Mesothelial cell of epicardium (in vitro differentiated cells): ENCODE results near the gene TBP. TPM values are rescaled to one million over a fixed set of nuclear protein-coding genes. Genes with fewer than 3 reads are reported as not detected.

Source experiments
- DNase-seq, 2 experiments: peaks; one replicate each; pipeline ENCODE4 v3.0.0; 2021; ENCODE audit warnings: low spot score in 2 of 2; ENCODE audit not compliant: unreplicated experiment in 2 of 2
- H3K27ac Mint-ChIP-seq: 2 replicates; pipeline ENCODE4 v1.8.0; 2021; ENCODE audit warnings: mixed read lengths
- H3K27me3 Mint-ChIP-seq: 2 replicates; pipeline ENCODE4 v1.8.0; 2021; ENCODE audit warnings: low read depth, mixed read lengths
- H3K36me3 Mint-ChIP-seq: 2 replicates; pipeline ENCODE4 v1.8.0; 2021; ENCODE audit warnings: mixed read lengths
- H3K4me1 Mint-ChIP-seq: 2 replicates; pipeline ENCODE4 v1.8.0; 2021; ENCODE audit warnings: mixed read lengths
- H3K4me3 Mint-ChIP-seq: 2 replicates; pipeline ENCODE4 v1.8.0; 2021; ENCODE audit warnings: mild to moderate bottlenecking, moderate library complexity, mixed read lengths
- H3K9me3 Mint-ChIP-seq: 2 replicates; pipeline ENCODE4 v1.8.0; 2021; ENCODE audit warnings: mixed read lengths
- total RNA-seq: library from RNA; stranded (reverse); gene quantifications from 3 replicates; pipeline ENCODE4 v1.2.1, GENCODE V29; 2021
- TF ChIP-seq, protein P1 (sequence below): fragments of 200-600 bp; sonication (generic); IDR thresholded peaks from one replicate; pipeline ENCODE4 v1.5.0; 2021; ENCODE audit warnings: antibody characterized with exemption; ENCODE audit not compliant: unreplicated experiment

TBP gene
- total RNA-seq, 1 donor from 2014 or later: 23.5 TPM

DNA sequence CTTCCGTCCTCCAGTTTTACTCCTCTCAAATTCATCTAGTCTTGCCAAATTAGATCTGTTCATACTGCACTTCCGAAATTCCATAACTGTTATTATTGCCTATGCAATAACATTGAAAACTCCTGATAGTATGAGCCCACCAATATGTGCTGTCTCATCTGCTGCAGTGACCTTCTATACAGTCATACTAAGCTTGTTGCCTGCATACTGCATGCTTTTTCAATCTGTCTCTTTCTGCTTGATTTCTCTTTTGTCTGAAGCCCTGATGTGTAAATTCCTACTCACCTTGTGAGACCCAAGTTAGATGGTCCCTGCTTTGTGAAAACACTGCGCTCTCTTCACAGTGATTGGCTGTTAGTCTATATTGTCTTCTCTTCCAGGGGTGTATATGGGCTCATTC, 1.1 kb downstream of the TBP start:
- Mint-ChIP-seq H3K27me3 (no peaks in the 10 kb centered on the region), H3K4me3 (no peak overlapping the region), H3K36me3 (peaks cover 9% of the 10 kb centered on the region), H3K27ac (no peak overlapping the region), H3K4me1 (peaks cover 8% of the 10 kb centered on the region), H3K9me3 (no peaks in the 10 kb centered on the region)
- DNase-seq: no peak
- TF ChIP-seq, protein P1, sequence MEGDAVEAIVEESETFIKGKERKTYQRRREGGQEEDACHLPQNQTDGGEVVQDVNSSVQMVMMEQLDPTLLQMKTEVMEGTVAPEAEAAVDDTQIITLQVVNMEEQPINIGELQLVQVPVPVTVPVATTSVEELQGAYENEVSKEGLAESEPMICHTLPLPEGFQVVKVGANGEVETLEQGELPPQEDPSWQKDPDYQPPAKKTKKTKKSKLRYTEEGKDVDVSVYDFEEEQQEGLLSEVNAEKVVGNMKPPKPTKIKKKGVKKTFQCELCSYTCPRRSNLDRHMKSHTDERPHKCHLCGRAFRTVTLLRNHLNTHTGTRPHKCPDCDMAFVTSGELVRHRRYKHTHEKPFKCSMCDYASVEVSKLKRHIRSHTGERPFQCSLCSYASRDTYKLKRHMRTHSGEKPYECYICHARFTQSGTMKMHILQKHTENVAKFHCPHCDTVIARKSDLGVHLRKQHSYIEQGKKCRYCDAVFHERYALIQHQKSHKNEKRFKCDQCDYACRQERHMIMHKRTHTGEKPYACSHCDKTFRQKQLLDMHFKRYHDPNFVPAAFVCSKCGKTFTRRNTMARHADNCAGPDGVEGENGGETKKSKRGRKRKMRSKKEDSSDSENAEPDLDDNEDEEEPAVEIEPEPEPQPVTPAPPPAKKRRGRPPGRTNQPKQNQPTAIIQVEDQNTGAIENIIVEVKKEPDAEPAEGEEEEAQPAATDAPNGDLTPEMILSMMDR: no peak

DNA sequence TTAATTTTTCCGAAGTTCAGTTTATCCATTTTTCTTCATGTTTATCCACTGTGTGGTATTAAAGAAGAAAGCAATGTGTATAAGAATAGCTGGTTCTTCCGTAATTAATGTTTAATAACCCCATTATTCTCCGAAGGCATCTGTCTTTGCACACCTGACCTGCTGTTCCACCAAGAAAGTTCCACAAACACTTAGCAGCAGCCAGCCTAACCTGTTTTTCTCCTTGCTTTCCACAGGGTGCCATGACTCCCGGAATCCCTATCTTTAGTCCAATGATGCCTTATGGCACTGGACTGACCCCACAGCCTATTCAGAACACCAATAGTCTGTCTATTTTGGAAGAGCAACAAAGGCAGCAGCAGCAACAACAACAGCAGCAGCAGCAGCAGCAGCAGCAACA, 7.4 kb downstream of the TBP start:
- H3K36me3 Mint-ChIP-seq: peaks cover 28% of the 10 kb centered on the region
- TF ChIP-seq, protein P1: no peak
- H3K27ac Mint-ChIP-seq: no peak overlapping the region
- DNase-seq: no peak
- no peaks in the 10 kb centered on the region for H3K9me3 Mint-ChIP-seq
- H3K27me3 Mint-ChIP-seq: no peaks in the 10 kb centered on the region
- no peaks in the 10 kb centered on the region for H3K4me1 Mint-ChIP-seq
- H3K4me3 Mint-ChIP-seq: no peak overlapping the region

DNA sequence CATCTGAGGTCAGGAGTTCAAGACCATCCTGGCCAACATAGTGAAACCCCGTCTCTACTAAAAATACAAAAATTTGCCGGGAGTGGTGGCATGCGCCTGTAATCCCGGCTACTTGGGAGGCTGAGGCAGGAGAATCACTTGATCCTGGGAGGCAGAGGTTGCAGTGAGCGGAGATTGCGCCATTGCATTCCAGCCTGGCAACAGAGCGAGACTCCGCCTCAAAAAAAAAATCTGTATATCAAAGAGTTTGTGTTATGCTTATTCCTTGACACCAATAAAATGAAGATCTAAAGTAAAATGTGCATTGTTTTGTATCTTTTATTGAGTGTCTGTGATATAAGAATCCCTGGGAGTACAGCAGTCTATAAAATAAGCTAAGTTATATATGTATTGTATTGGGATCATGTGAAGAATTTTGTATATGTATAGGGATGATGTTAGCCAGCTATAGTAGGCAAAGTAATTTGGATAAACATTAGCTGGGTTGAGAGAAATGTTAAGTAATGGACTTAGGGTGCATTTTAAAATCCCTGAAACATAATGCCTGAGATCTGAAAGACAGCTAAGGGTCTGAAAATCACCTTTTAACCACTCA, 10.9 kb downstream of the TBP start:
- Mint-ChIP-seq H3K36me3 (peaks cover 31% of the 10 kb centered on the region), H3K4me3 (no peak overlapping the region), H3K9me3 (no peaks in the 10 kb centered on the region), H3K27ac (no peak overlapping the region), H3K4me1 (no peaks in the 10 kb centered on the region), H3K27me3 (no peaks in the 10 kb centered on the region)
- DNase-seq: no peak
- TF ChIP-seq, protein P1: no peak

DNA sequence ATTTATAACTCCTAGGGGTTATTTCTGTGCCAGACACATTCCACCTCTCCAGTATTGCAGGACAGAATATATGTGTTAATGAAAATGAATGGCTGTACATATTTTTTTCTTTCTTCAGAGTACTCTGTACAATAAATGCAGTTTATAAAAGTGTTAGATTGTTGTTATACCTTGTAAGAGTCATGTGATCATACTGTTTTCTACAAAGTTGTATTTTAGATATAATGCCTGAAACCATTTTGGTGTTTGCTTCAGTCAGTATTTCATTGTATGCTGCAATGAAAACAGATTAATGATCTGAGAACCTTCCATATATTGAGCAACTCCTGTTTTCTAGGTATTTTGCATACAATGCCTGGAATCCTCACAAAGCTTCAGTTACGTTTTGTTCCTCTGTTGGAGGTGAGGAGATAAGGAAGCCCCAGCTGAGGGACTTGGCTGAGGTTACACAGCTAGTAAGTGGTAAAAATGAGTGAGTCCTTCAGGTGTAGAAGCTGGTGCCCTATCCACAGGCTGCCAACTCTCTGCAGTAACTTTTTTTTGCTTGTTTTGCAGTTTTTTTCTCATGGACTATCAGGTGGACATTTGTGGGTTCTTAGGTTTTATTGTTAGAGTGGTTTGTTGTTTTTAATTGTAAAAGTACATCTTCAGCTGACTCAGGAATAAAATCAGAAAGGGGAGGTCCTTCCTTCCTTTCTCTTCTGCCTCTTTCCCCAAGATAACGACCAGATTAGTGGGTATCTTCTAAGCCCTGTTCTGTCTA, 18.7 kb downstream of the TBP start:
- no peak overlapping the region for H3K27ac Mint-ChIP-seq
- TF ChIP-seq, protein P1: no peak
- DNase-seq: no peak
- no peaks in the 10 kb centered on the region for H3K9me3 Mint-ChIP-seq
- H3K4me1 Mint-ChIP-seq: no peaks in the 10 kb centered on the region
- peaks cover 19% of the 10 kb centered on the region for H3K36me3 Mint-ChIP-seq
- no peaks in the 10 kb centered on the region for H3K27me3 Mint-ChIP-seq
- no peak overlapping the region for H3K4me3 Mint-ChIP-seq

DNA sequence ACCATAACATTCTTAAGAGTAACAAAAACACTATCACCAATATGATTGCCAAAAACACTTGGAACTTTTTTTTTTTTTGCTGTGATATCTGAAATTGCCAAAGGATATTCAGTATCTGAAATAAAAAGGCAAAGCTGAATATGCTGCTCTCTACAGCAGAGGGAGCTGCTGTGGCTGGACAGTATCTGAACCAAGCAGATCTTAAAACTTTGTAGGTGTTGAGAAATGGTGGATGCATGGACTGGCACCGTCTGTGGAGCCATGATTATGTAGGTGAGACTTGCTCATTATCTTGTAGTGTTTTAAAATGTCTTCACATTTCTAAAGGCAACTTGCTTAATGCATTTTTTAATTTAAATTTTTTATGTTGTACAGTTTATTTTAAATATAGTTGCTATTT, 21.1 kb downstream of the TBP start:
- Mint-ChIP-seq H3K4me1 (no peaks in the 10 kb centered on the region), H3K27ac (no peak overlapping the region), H3K27me3 (no peaks in the 10 kb centered on the region), H3K4me3 (no peak overlapping the region), H3K9me3 (no peaks in the 10 kb centered on the region), H3K36me3 (peaks cover 9% of the 10 kb centered on the region)
- no peak for DNase-seq
- TF ChIP-seq, protein P1: no peak
